Fibroblast of lung (primary cell): ENCODE results near the gene POLR2E. TPM values are rescaled to one million over a fixed set of nuclear protein-coding genes. Genes with fewer than 3 reads are reported as not detected.
"Not testable (repeated sequence)": the region's sequence is repeated elsewhere in the genome, so short reads cannot be mapped to it uniquely, and the experiment has no call there.

Experiments
- DNase-seq, 2 donors: peaks; one replicate each; pipeline versions ENCODE4 v3.0.0 to v3.0.0-alpha.2; 2010; ENCODE audit warnings: low read depth in 2 of 2
- H2AFZ ChIP-seq: 2 replicates; pipeline ENCODE4 v1.5.1; 2012; ENCODE audit warnings: low read length, control low read depth, inconsistent platforms
- H3K27ac ChIP-seq: 2 replicates; pipeline ENCODE4 v1.5.1; 2011; ENCODE audit warnings: low read length, control low read depth; ENCODE audit not compliant: insufficient read depth
- H3K27me3 ChIP-seq: 2 replicates; pipeline ENCODE4 v1.5.1; 2011; ENCODE audit warnings: mild to moderate bottlenecking, low read length; ENCODE audit not compliant: control insufficient read depth, insufficient read depth
- H3K36me3 ChIP-seq: 2 replicates; pipeline ENCODE4 v1.5.1; 2011; ENCODE audit warnings: low read length; ENCODE audit not compliant: control insufficient read depth, insufficient read depth
- H3K4me1 ChIP-seq: 2 replicates; pipeline ENCODE4 v1.5.1; 2011; ENCODE audit warnings: low read length; ENCODE audit not compliant: control insufficient read depth, insufficient read depth; ENCODE audit errors: extremely low read depth
- H3K4me2 ChIP-seq: 2 replicates; pipeline ENCODE4 v1.5.1; 2011; ENCODE audit warnings: low read length, control low read depth; ENCODE audit not compliant: insufficient read depth; ENCODE audit errors: extremely low read depth
- H3K4me3 ChIP-seq, 4 experiments: fragments of 200-600 bp in 1 of 4; sonication (generic) in 1 of 4; replicated peaks in 1 of 4; 2 replicates each; pipeline ENCODE4 v1.5.1; 2011 to 2016; ENCODE audit warnings: low read length in 4 of 4, low read depth in 3 of 4, mild to moderate bottlenecking in 3 of 4, control low read depth in 2 of 4, inconsistent platforms in 1 of 4, mixed read lengths in 1 of 4; ENCODE audit not compliant: insufficient read depth in 1 of 4; ENCODE audit errors: control extremely low read depth in 1 of 4
- H3K79me2 ChIP-seq: 2 replicates; pipeline ENCODE4 v1.5.1; 2012; ENCODE audit warnings: mild to moderate bottlenecking, low read length, inconsistent platforms; ENCODE audit not compliant: control insufficient read depth, insufficient read depth
- H3K9ac ChIP-seq: 2 replicates; pipeline ENCODE4 v1.5.1; 2011; ENCODE audit warnings: mild to moderate bottlenecking, low read length, control low read depth; ENCODE audit not compliant: insufficient read depth
- H3K9me3 ChIP-seq: 2 replicates; pipeline ENCODE4 v1.5.1; 2012; ENCODE audit warnings: low read depth, low read length; ENCODE audit not compliant: control insufficient read depth, insufficient read depth
- H4K20me1 ChIP-seq: 2 replicates; pipeline ENCODE4 v1.5.1; 2011; ENCODE audit warnings: low read length; ENCODE audit not compliant: control insufficient read depth, insufficient read depth; ENCODE audit errors: extremely low read depth
- EZH2 ChIP-seq: IDR thresholded peaks from 2 replicates; pipeline ENCODE4 v1.5.1; 2012; ENCODE audit warnings: low read length, control low read depth, mild to moderate bottlenecking; ENCODE audit errors: missing control alignments
- polyA plus RNA-seq, 2 donors: library from polyadenylated mRNA; depleted of rRNA in 1 of 2; stranded (reverse) in 1 of 2; unstranded in 1 of 2; fragments of >200 nt; gene quantifications; 2 replicates each; pipeline ENCODE4 v1.2.1, GENCODE V29; 2011 to 2012; ENCODE audit warnings: missing spikeins in 1 of 2
- total RNA-seq: library from RNA; depleted of rRNA; stranded (reverse); fragments of >200 nt; gene quantifications from 2 replicates; pipeline ENCODE4 v1.2.1, GENCODE V29; 2014
- TF ChIP-seq, protein P1 (sequence below), 2 donors: IDR thresholded peaks in 1 of 2; conservative IDR thresholded peaks in 1 of 2; 1 replicate in 1 of 2; 2 replicates in 1 of 2; pipeline ENCODE4 v1.5.1; 2011 to 2012; ENCODE audit warnings: low read length in 2 of 2, control low read depth in 1 of 2, inconsistent platforms in 1 of 2, low read depth in 1 of 2, mild to moderate bottlenecking in 1 of 2

The POLR2E gene
- total and polyA plus RNA-seq, 2 donors (not counting 1 experiment from before 2014, with no cell fraction given) = 55.2 to 130 TPM

DNA sequence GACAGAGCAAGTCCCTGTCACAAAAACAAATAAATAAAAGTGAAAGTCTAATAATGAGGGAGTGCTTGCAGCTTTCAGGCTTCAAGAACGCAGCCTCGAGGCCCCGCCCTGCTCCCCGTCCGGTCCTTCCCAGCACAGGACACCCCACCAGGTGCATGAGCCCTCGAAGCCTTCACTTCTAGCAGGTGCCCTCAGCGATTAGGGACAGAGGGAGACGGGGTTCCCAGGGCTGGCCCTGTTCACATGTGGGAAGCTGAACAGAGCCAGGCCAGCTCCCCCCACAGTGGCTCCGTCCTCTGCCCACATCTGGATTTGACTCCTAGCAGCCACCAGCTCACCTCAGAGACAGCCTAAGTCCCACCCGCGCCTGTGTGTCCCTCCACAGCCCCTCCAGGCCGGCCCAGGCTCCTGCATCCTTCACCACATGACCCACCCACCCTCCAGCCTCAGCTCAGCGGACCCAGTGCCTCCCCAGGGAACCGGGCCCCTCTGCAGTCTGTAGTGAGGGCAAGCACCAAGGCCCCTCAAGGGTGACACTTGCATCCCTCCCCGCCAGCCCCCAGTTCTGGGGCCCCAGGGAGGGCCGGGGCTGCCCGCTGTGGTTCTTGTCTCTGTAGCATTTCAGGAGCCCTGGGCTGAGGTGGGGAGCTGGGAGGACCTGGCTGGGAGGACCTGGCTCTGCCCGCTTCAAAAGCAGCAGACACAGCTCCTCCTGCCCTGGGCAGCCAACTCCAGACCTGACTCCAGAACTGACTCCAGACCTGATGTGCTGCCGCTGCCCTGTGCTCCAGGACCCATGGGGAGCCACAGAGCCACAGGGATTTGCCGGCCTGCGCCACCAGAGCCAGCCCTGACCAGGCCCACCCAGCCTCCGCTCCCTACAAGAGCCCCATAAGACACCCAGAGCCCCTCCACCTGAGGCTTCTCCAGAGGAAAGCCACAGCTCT is 35.9 kb upstream of the POLR2E start:
- H3K9ac ChIP-seq = peak overlapping the region; percentile 98
- H3K4me1 ChIP-seq = peaks cover 4% of the 10 kb centered on the region
- H3K9me3 ChIP-seq = no peaks in the 10 kb centered on the region
- peak overlapping the region; percentile 98 for H3K27ac ChIP-seq
- TF ChIP-seq EZH2 = no peak
- TF ChIP-seq, protein P1, sequence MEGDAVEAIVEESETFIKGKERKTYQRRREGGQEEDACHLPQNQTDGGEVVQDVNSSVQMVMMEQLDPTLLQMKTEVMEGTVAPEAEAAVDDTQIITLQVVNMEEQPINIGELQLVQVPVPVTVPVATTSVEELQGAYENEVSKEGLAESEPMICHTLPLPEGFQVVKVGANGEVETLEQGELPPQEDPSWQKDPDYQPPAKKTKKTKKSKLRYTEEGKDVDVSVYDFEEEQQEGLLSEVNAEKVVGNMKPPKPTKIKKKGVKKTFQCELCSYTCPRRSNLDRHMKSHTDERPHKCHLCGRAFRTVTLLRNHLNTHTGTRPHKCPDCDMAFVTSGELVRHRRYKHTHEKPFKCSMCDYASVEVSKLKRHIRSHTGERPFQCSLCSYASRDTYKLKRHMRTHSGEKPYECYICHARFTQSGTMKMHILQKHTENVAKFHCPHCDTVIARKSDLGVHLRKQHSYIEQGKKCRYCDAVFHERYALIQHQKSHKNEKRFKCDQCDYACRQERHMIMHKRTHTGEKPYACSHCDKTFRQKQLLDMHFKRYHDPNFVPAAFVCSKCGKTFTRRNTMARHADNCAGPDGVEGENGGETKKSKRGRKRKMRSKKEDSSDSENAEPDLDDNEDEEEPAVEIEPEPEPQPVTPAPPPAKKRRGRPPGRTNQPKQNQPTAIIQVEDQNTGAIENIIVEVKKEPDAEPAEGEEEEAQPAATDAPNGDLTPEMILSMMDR (conservative IDR thresholded peaks at IDR 0.05 in 1 of 2, IDR thresholded peaks at IDR 0.05 in 1 of 2; ENCODE audit: low read depth in 1 of 2, low read length in 2 of 2) = no peak
- H3K27me3 ChIP-seq = no peaks in the 10 kb centered on the region
- H3K4me2 ChIP-seq = peak overlapping the region; percentile 85
- peaks cover 75% of the 10 kb centered on the region for H3K79me2 ChIP-seq
- H4K20me1 ChIP-seq = no peaks in the 10 kb centered on the region
- peak overlapping the region; percentile 57 to 87 (median 77) for H3K4me3 ChIP-seq
- no peak overlapping the region for H2AFZ ChIP-seq
- no peak for DNase-seq
- H3K36me3 ChIP-seq = peaks cover 26% of the 10 kb centered on the region

DNA sequence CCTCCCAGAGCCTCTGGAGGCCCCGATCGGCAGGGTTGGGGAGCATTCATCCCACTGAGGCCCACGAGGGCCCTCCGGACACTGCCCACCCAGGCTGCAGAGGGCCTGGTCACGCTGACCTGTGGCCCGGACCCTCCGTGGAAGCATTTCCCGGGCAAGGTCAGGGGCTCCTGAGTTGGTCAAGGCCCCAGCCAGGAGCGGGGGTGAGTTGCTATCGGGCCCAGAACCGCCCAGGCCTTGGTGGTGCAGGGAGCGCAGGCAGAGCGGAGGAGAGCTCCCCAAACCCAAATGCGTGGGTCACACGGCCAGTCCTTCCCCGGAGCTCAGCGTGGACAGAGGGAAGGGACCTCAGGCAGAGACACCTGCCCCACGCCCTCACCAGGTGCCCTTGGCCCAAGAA is 34.4 kb upstream of the POLR2E start:
- Histone ChIP-seq H3K4me1 (peaks cover 4% of the 10 kb centered on the region), H3K27me3 (no peaks in the 10 kb centered on the region), H2AFZ (no peak overlapping the region), H3K79me2 (peaks cover 79% of the 10 kb centered on the region), H3K27ac (no peak overlapping the region), H3K9ac (no peak overlapping the region), H3K36me3 (peaks cover 28% of the 10 kb centered on the region), H4K20me1 (no peaks in the 10 kb centered on the region), H3K9me3 (no peaks in the 10 kb centered on the region), H3K4me2 (peak overlapping the region; percentile 85), H3K4me3 (no peak overlapping the region)
- TF ChIP-seq, protein P1 (conservative IDR thresholded peaks at IDR 0.05 in 1 of 2, IDR thresholded peaks at IDR 0.05 in 1 of 2; ENCODE audit: low read depth in 1 of 2, low read length in 2 of 2) = no peak
- no peak for TF ChIP-seq EZH2
- no peak for DNase-seq

DNA sequence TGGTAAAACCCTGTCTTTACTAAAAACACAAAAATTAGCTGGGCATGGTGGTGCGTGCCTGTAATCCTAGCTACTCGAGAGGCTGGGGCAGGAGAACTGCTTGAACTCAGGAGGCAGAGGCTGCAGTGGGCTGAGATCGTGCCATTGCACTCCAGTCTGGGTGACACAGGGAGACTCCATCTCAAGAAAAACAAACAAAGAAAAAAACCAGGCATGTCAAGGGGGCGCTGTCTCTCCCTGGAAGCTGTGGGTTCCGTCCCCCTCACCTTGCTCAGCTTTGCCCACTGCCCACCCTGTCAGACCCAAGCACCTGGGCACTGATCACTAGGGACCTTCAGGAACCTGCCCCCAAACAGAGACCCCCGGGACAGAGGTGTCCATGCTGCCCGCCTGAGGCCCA is 33.9 kb upstream of the POLR2E start:
- not testable (repeated sequence) for H3K27me3 ChIP-seq, H3K4me2 ChIP-seq, H3K9me3 ChIP-seq, H2AFZ ChIP-seq, DNase-seq, H3K4me3 ChIP-seq, H4K20me1 ChIP-seq, H3K27ac ChIP-seq, H3K4me1 ChIP-seq, H3K9ac ChIP-seq
- Histone ChIP-seq H3K36me3 (peaks cover 29% of the 10 kb centered on the region), H3K79me2 (peaks cover 79% of the 10 kb centered on the region)
